Measurements from ENCODE around the gene KAT6B.
"Not testable (repeated sequence)": the region's sequence is repeated elsewhere in the genome, so short reads cannot be mapped to it uniquely, and the experiment has no call there.

The KAT6B gene

DNA sequence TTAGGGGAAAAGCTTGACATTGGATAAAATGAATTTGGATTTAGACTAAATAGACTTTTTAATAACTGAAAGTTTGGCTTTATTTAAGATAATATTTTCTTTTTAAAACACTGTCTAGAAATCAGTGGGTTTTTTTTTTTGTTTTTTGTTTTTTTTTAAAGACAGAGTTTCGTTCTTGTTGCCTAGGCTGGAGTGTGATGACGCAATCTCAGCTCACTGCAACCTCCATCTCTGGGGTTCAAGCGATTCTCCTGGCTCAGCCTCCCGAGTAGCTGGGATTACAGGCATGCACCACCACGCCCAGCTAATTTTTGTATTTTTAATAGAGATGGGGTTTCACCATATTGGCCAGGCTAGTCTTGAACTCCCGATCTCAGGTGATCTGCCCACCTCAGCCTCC is 66.9 kb downstream of the KAT6B start:
- not testable (repeated sequence) for DNase-seq

- no peak for DNase-seq
Observed at GRCh38 chr10:74896788-74897527, 70.6 kb downstream of the KAT6B start.

- no peak for DNase-seq
Observed at GRCh38 chr10:74898201-74898976, 72.0 kb downstream of the KAT6B start.

DNA sequence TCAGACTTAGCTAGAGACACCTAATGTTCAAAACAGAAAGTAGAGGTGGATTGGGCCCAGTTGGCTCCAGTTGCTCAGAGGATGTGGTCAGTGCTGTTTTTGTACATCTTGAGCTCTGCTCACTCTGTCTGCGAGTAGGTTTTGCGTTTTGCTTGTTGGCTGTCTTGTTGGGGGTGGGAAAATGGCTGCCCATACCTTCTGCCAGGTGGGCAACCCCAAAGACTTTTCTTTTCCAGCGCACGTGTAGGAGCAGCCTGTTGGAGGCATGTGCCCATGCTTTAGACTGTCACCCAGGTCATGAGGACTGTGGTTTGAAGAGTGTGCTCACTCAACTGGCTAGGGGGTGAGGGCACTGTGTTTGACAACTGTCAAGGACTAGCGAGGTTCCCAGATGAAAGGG is 73.9 kb downstream of the KAT6B start:
- no peak for DNase-seq

DNA sequence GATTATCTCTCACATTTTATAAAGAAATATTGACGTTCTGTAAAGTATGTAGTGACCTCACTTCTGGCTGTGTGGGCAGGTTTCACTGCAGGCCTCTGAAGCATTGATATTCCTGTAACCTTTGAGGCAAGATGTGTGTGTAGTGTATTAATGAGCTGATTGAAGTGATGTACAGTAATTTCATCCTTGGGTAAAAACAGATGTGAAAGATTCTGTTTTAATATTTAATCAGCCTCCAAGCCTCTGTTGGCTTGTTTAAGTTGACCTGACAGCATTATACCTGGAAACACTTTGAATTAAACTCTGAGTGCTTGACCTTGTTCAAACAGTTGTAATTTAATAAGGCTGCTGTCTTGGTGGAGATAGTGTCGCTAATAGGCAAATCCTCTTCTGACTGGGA is 74.9 kb downstream of the KAT6B start:
- DNase-seq = no peak

GRCh38 chr10:74901867-74902450 is 75.6 kb downstream of the KAT6B start:
- no peak for DNase-seq

- no peak for DNase-seq
Observed at GRCh38 chr10:74903491-74903890, 77.1 kb downstream of the KAT6B start.

DNA sequence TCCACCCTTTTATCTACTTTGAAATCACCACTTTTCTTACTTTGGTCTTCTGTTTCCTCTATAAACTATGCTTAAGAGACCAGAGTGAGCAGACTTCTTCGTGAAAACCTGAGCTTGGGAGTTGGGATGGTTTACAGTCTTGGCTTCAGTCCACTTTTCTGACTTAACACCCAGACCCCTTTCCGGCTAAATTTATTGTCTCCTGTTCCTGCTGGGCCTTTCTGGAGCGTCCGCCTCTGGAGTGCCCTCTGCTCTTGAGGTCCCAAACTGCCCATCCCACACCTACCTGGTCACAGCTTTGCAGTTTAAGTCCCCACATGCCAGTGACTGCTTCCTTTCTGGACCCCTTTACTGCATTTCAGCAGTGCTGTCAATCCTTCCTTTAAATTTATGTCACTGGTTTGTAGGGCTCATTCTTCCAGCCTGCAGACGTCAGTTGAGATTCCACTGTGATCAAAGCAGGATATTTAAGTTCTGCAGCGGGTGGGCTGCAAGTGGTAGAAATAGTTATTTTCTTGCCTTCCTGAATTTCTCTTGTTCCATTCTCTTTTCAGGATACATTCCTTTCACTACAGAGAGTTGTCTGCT is 80.3 kb downstream of the KAT6B start:
- no peak for DNase-seq

GRCh38 chr10:74909670-74910069 is 83.3 kb downstream of the KAT6B start:
- no peak for DNase-seq

DNA sequence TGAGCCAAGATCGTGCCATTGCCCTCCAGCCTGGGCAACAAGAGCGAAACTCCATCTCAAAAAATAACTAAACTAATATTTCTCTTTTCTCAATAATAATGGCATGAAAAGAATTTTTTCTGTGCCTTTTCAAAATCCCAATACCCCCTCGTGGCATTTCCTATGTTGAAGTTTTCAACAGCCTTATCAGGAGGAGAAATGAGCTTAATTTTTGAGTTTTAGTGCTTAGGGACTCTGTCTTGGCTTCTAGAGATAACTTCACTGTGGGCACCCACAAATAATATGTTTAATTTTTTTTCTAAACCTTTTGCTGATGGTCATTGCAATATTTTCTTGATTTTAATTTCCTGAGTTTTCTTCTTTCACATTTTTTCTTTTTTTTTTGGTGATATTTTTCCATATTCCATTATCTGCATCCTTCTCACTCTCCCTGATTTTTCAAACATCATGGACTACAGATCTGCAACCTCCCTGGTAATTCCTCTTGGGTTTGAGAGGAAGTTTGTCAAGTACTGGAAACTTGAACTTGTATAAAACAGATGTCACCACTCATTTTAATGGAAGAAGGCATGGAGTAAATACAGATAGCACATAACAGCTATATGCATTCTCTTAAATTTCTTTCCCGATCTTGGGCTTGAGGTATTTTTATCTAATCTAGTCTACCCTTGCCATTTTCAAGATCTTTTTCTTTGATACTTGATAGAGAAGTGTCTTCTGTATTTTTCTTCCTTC is 84.0 kb downstream of the KAT6B start:
- DNase-seq = no peak

- no peak for DNase-seq
Observed at GRCh38 chr10:74910976-74911350, 84.6 kb downstream of the KAT6B start.

DNA sequence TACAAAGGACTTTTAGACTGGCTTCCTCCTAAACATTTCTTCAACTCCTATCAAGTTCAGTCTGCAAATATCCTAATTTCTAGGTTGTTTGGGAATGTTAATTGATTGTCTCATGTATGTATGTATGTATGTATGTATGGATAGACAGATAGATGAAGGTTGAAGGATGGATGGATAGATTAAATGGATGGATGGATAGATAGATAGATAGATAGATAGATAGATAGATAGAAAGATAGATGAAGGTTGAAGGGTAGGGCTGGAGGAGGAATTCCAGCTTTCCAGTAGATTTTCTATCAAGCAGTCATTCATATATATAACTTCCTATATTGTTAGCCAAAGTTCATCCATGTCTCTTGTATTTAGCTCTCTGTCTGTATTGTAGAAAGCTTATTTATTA is 85.8 kb downstream of the KAT6B start:
- DNase-seq = no peak

DNA sequence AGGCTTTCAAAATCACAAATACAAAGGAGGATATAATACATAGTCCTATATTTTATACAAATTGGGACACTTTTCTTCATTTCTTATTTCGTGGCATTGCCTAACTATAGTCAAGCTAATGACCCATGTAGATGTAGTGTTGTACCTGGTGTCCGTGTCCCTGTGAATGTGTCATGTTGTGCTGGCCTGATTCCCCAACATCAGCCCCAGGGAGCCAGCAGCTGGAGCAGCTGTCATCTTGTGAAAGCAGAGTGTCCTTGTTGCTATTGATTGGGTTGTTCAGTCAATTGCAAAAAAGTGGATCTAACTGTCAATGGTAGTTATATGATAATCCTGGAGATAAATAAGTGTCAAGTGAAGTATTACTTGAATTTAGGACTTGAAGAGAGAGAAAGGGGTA is 86.3 kb downstream of the KAT6B start:
- no peak for DNase-seq

- DNase-seq = no peak
Observed at GRCh38 chr10:74913377-74913979, 87.1 kb downstream of the KAT6B start.

DNA sequence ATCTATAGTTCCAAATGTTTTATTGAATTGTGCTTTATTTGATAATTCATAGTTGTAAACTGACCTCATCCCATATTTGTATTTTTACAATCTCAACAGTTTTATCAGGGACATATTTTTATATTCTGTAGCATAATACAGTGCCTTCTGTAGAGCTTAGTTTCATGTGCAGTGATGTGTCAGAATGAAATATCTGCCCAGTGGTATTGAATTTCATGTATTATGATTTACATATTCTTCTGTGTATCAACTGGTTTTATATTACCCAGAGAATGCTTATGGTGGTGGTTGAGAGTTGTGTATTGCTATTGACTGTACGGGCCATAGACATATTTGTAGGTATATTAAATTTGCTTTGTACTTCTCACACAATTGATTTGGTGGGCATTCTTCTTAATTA is 89.9 kb downstream of the KAT6B start:
- no peak for DNase-seq

DNA sequence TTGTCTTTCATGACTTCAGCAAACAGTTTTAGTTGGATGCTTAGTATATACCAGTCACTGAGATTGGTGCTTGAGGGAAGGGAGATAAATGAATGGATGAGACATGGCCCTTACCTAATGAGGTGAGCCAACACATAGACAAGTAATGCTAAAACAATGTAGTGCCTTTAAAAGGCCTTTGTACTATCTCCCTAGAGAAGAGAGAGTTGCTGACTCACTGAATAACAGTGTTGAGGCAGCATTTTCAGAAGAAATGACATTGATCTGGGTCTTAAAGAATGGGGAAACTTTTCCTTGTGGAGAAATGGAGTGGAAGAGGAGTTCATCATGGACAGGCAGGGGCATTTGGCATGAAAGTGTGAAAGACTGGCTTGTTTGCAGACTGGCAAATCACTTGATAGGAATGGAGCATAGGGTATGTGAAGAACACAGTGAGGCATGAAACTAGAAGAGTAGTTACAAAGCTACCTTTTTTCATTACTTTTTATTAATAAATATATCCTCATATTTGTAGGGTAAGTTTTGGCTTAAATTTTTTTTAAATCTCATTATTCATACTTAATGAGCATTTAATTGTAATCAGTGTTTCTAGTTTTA is 91.2 kb downstream of the KAT6B start:
- no peak for DNase-seq

GRCh38 chr10:74919671-74920070 is 93.3 kb downstream of the KAT6B start:
- DNase-seq = no peak

DNA sequence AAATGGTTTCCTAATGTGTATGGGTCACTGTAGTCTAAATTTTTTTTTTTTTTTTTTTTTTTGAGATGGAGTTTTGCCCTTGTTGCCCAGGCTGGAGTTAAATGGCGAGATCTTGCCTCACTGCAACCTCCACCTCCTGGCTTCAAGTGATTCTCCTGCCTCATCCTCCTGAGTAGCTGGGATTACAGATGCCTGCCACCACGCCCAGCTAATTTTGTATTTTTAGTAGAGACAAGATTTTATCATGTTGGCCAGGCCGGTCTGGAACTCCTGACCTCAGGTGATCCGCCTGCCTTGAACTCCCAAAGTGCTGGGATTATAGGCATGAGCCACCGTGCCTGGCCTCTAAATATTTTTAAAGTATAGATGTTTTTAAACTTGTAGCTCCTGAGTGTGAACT is 94.7 kb downstream of the KAT6B start:
- DNase-seq = not testable (repeated sequence)

DNA sequence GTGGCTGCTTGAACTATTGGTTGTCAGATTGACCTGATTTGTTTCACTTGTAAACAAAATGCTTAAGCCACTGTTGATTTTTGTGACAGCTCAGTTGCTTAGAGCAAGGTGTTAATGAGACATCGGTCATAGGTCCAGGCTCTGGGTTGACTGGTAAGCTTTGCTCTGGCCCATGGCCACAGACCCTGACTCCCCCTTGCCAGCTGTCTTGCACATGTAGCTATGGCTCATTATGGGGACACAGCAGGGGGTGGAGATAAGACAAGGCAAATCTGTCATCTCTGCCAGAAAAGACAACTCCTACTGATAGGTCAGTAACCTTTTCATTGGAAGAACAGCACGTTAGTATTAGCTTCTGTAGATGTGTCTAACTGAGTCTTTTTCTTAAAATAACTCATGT is 95.3 kb downstream of the KAT6B start:
- no peak for DNase-seq

- no peak for DNase-seq
Observed at GRCh38 chr10:74922921-74923320, 96.5 kb downstream of the KAT6B start.

DNA sequence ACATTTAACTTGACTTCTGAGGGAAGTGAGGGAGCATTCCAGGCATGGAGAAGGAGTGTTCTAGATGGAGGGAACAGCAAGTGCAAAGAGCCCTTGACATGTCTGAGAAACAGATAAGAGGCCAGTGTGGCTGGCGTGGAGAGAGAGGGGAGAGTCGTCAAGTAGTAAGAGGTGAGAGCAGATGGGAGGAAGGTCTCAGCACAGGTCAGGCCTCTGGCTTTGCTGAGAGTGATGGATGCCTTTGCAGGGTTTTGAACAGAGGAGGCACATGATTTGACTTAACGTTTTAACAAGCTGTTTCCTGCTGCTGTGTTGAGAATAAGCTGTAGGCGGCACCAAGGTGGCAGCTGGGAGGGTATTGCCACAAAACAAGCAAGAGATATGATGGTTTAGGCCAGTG is 97.2 kb downstream of the KAT6B start:
- no peak for DNase-seq

DNA sequence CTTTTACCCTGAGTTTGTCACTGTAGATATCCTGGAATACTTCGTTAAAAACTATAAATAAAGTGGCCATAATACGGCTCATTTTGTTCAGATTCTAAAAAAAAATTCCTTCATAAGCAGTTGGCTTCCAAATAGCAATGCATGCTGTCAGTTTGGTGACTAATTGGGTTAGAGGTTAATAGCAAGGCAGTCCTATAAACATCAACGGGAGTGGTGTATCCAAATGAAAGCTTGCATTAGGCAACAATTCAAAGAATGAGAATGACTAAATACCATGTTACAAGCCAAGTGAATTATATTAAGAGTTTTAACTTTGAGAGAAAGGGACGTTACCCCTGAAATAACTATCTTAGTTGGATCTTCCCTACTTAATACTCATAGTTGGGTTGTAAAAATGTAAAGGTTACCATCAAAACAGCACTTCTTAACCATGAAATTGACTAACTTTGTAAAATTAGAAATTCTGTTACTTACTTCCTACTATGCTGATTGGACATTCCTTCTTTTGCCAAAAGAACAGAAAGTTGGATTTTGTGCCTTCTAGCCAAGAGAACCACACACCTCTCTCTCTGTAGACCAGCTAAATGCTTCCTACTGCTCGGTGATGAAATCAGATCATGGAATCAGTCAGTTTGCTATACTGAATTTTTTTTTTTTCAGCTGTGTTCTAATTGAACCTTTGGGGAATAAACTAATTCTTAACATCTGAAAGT is 98.0 kb downstream of the KAT6B start:
- DNase-seq = no peak
